NCI-H146 (cell line): Measurements from ENCODE around the gene SYT6.

Experiments
- DNase-seq: peaks from one replicate; lab custom pipeline; 2025; lab: John Stamatoyannopoulos, UW

The SYT6 gene

GRCh38 chr1:114093624-114094362, 59.9 kb downstream of the SYT6 start:
- no peak for DNase-seq

DNA sequence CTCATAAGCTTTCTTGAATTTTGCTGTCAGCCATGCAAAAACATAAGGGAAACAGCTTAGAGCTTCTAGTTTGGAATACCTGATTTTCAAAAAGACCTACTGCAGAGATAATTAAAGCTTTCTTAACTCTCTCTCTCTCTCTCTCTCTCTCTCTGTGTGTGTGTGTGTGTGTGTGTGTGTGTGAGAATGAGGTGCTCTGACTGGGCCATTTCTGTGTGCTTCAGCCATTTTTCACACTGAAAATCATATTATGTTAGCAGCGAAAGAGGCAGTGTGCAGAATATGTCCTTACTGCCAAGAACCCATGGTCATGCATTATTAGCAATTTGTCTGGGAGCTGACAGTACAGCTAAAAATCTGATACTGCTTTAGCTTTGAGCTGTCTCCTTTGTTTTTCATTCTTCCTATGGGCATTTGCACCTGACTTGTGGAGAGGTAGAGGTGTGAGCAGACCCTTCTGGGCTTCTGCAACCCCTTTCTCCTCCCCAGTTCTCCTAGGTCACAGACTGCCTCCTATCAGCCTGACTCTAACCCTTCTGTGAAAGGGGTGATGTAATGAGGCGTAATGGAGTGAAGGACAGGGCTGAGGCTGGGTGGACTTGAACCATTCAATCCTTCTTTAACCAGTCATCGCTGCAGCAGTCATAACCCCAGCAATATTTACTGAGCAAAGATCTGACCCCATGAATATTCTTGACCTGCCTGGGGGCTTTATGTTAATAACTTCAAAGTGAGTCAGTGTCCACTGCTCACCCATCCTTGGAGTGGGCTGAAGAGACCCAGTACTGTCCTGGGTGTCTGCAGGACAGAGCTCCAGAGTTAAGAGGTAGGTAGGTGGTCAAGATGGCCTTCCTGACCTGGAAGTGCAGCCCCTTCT, 61.2 kb downstream of the SYT6 start:
- no peak for DNase-seq

GRCh38 chr1:114091711-114092110, 62.0 kb downstream of the SYT6 start:
- no peak for DNase-seq

- DNase-seq, result no peak
Observed at GRCh38 chr1:114090738-114091505, 62.7 kb downstream of the SYT6 start.

DNA sequence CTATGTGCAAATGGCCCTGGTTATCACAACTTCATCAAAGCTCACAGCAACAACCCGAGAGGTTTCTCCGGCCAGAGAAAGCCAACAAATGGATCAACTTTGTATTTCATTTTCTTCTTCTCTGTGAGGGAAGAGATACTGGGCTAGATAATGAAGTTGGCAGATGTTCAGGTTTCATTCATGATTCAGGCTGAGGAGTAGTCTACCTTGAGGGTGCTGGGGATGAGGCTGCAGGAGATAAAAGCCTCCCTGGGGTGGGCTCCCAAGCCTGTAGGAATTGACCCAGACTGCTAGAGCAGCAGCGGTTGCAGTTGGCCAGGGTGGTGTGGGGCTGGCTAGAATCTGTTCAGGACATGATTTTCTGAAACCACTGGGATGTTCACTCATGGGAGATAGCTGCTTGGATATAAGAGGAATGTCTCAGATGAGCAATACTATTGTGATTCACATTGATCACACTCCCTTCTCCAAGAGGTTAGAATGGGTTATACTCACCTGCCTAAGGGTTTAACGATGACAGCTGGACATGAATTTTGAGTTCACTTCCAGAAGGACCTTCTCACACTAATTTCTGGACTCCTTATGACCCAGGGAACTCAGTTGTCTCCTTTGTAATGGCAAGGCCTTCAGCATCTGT, 64.0 kb downstream of the SYT6 start:
- DNase-seq, result no peak

DNA sequence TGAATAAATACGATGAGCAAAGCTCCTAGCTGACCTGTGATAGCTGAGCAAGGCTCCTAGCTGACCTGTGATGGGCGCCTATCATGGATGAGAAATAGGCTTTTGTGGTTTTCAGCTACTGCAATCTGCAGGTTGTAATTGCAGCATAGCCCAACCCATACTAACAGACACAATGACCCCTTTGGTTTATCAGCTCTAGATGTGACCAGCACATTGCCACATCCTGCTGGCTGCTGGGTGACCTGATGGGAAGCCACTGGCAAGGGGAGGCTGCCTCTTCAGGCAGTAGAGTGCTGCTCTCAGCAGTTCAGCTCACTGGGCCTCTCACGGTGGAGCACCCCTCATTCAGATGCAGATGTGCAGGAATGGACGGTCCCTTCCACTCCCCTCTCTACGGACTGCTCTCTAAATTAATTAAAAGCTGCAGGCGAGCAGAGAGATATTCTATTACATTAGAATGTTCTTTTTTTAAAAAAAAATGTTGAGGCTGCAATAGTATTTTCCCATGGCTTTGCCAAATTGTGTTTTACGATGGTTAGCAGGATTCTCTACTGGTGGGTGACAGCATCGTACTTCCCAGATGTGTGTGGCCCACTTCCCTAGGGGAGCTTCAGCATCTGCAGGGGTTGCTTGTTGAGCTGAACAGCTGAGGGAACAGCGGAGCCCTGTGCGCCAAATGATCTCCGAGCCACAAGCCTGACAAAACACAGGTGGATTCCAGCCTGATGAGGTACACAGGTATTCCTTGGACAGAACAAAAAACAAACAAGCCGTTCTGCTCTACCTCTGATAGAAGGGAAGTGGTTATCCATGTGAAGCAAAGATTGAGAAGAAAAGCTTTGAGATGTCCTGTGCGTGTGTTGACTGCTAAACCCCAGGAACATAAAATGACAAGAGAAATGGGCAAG, 65.0 kb downstream of the SYT6 start:
- no peak for DNase-seq

DNA sequence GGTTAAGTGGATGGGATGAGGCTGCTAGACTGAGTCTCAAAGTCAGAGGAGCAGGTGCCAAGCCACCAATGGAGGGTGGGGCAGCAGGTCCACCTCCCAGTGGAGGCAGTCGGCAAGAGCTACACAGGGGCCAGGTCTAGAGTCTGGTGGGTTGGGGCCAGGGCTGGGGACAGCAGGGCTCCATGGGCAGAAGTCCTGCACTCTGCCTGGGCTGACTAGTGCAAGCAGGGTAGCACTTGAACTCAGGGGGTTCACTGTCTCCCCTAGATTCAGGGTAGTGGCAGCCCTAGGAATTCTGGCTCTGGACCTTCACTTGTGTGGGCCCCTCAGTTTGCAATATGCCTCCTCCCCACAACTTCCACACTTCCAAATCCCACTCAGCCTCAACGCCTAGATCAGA, 66.2 kb downstream of the SYT6 start:
- DNase-seq, result no peak

DNA sequence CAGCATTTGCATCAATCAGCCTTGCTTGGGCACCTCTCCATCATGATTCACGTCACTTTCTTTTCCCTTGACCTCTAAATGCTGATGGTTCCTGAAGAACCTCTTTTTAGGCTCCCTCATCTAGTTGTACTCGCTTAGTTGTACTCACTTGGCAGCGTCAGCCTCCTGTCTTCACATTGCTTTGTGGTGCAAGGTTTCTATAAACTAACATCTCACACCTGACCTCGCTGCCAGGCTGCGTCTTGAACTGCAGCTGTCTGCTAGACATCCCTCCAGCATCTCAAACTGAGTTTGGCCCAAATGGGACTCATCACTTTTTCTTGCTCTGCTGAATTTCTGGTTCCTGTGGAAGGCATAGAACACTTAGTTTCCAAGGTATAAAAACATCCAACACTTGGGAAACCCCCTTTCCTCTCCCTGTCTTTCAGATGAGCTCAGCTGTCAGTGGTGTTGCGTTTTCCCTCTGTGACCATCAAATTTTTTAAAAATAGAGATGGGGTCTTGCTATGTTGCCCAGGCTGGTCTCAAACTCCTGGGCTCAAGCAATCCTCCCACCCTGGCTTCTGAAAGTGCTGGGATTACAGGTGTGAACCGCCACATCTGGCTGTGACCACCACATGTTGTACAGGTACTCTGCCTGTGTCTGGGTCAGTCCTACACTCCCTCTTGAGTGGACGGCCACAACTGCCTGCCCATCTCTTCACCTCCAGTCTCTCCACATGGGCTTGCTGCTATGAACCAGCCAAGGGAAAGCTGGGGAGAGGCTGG, 66.9 kb downstream of the SYT6 start:
- no peak for DNase-seq

DNA sequence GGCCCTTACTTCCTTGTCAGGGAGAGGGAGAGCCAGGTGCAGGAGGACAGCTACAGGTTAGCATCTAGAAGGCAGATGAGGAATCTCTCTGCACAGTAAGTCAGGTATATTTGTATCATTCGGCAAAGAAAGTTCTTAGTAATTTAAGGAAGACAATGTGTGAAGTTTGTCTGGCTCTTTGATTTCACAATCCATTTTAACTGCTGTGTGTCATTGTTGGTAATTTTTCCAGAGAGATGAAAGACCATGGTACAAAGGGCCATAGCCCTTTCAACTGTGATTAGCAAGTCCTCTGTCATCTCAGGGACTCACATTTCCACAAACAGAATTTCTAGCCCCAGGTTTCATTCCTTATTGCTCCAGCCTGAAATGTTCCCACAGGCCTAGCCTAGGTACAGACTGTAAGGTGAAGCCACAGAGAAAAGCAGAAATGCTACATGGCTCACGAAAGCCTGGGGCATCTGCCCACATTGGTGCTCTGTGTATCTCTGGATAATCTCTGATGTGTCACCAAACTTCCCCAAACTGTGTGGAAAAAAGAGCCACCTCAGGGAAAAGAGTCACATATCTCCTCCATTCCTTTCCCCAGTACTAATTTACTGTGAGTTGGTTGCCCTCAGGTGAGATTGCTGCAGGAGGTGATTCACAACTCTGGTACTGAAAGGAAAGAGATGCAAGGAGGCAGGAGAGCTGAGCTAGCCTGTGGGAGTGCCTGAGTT, 70.6 kb downstream of the SYT6 start:
- no peak for DNase-seq

DNA sequence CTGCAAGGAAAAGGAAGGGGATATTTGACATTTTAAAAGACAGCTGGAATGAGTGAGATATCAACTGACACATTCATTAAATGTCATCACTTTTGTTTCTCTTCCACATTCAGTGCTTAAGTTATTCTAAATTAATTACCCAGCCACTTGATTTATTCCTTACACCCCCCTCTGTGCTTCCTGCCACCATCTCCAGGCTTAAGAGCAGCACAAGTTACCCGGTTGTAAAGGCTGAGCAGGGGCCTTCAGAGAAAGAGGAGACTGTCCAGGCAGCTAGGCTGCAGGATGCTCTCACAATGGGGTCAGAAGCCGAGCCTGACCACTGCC, 71.4 kb downstream of the SYT6 start:
- DNase-seq, result no peak

GRCh38 chr1:114081437-114082303, 72.0 kb downstream of the SYT6 start:
- DNase-seq, result no peak

DNA sequence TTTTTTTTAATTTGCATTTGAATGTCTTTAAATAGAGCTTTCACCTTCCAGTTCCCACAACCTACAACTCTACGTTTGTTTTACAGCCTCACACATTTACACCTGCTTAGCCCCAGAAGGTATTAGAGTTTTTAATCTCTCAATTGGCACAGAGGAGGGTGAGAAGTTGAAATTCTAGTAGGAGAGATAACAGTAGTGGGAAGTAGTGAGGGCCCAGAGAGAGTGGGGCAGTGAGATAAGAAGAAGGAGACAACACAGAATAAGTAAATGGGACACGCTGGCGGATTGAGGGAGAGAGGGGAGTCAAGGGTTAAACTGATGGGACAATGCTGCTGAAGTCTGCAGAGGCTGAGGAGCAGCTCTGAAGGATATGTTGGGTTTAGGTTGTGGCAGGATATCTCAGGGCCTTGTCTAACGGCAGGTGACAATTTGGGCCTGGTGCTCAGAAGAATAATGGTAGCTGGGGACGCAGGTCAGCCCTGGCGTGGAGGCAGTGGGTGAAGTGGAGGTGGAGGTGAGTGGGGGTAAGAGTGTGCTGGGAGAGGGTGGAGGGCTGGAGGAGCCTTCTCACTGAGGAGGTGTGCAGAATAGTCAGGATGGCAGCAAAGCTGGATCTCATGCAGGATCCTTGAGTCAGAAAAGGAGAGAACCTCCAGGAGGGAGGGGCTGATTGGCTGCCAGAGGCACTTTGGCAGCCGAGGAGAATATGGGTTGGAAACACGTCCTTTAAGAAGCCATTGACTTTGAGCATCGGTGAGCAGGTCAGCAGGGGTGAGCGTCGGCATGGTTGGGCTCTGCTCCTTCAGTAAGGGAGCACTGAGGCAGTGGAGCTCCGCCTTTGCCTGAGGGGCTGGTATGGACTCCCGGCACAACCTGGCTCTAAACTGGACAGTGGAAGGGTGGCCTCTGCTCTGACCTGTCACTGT, 72.9 kb downstream of the SYT6 start:
- no peak for DNase-seq

- no peak for DNase-seq
Observed at GRCh38 chr1:114079596-114080190, 74.0 kb downstream of the SYT6 start.

DNA sequence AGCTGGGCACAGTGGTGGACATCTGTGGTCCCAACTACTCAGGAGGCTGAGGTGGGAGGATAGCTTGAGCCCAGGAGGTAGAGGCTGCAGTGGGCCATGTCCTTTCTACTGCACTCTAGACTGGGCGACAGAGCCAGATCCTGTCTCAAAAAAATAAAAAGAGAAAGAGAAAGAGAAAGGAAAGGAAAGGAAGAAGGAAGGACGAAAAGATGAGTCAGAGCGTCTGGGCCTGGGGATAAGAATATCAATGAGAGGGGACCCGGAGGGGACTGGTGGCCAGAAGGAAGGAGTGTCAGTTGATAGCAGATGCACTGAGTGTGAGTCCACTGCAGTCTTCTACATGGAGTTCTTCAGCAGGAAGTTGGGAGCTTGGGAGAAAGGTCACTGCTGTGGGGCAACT, 75.6 kb downstream of the SYT6 start:
- DNase-seq, result no peak

DNA sequence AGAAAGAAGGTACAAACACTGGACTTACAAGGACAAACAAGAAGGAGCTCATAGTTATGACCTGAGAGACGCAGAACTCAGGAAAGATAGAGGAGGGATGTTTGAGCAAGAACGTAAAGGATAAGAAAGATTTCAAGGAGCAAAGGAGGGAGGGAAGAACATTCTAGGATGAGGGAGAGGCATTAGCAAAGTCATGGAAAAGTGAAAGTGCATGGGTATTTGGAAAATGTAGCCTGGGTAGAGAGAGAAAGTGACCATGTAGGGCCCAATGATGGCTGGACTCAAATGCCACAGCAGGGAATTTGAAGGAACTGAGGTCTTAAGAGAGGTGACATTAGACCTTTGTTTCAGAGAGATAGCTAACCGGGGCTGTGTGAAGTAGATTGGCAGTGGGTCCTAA, 76.5 kb downstream of the SYT6 start:
- no peak for DNase-seq

DNA sequence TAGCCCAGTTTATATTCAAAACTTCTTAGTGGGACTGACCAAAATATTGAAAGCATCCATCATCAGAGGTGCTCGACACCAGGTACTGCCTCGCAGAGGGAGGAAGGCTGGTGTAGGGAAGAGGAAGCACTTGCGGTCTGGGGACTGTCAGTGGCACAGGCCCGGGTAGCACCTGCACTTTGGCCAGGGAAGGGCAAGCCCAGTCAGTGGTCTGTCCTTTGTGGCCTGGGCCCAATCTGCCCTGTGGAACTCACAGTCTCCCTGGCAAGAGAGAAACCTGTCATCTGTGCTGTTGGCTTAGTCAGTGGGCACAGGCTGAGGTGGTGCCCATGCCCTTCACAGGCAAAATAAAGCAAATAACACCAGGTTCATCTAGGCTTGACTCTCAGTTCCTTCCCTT, 77.4 kb downstream of the SYT6 start:
- DNase-seq, result no peak

GRCh38 chr1:114075546-114076242, 78.0 kb downstream of the SYT6 start:
- DNase-seq, result no peak
